ENCODE data around the gene EPHA4.

EPHA4 gene

GRCh38 chr2:221372907-221373306, 199.2 kb downstream of the EPHA4 start:
- TF ChIP-seq CTCF (conservative IDR thresholded peaks at IDR 0.05; ENCODE audit: low read depth, low read length) = no peak
- no peak overlapping the region for H3K4me3 ChIP-seq (ENCODE audit: low read length)
- DNase-seq (ENCODE audit: low read depth) = no peak

GRCh38 chr2:221372159-221372884, 199.8 kb downstream of the EPHA4 start:
- peak; percentile 53 for TF ChIP-seq CTCF (conservative IDR thresholded peaks at IDR 0.05; ENCODE audit: low read depth, low read length)
- DNase-seq (ENCODE audit: low read depth) = no peak
- H3K4me3 ChIP-seq (ENCODE audit: low read length) = no peak overlapping the region

GRCh38 chr2:221371347-221371746, 200.8 kb downstream of the EPHA4 start:
- no peak for TF ChIP-seq CTCF (conservative IDR thresholded peaks at IDR 0.05; ENCODE audit: low read depth, low read length)
- H3K4me3 ChIP-seq (ENCODE audit: low read length) = no peak overlapping the region
- DNase-seq (ENCODE audit: low read depth) = no peak

GRCh38 chr2:221370857-221371211, 201.3 kb downstream of the EPHA4 start:
- H3K4me3 ChIP-seq (ENCODE audit: low read length) = no peak overlapping the region
- no peak for DNase-seq (ENCODE audit: low read depth)
- TF ChIP-seq CTCF (conservative IDR thresholded peaks at IDR 0.05; ENCODE audit: low read depth, low read length) = no peak

- no peak overlapping the region for H3K4me3 ChIP-seq (ENCODE audit: low read length)
- TF ChIP-seq CTCF (conservative IDR thresholded peaks at IDR 0.05; ENCODE audit: low read depth, low read length) = no peak
- no peak for DNase-seq (ENCODE audit: low read depth)
These were observed 201.8 kb downstream of the EPHA4 start for GRCh38 chr2:221370076-221370856.

Measured in retinal pigment epithelial cell (primary cell).